Lung (tissue), 12 donors: ENCODE results near the gene ABCB8. TPM values are rescaled to one million over a fixed set of nuclear protein-coding genes. Genes with fewer than 3 reads are reported as not detected.
A peak's percentile ranks its signal among the peaks of the same experiment; 100 is the strongest.

Experiments
- ATAC-seq: fragments of 200-7000 bp; cut with Tn5 transposase; one replicate; pipeline ENCODE4 v1.9.1; 2020; ENCODE audit warnings: moderate number of reproducible peaks; ENCODE audit not compliant: insufficient read depth, low FRiP score
- DNase-seq, 3 donors: peaks; one replicate each; pipeline ENCODE4 v3.0.0-alpha.2; 2013 to 2017
- H3K27ac ChIP-seq, 2 donors: one replicate each; pipeline ENCODE4 v1.5.1; 2013; ENCODE audit warnings: mild to moderate bottlenecking in 2 of 2, moderate library complexity in 2 of 2, control low read depth in 1 of 2, inconsistent platforms in 1 of 2, low read depth in 1 of 2, low read length in 1 of 2
- H3K27me3 ChIP-seq, 3 donors: one replicate each; pipeline ENCODE4 v1.5.1; 2013; ENCODE audit warnings: low read length in 2 of 3; ENCODE audit not compliant: control insufficient read depth in 3 of 3, insufficient read depth in 3 of 3
- H3K36me3 ChIP-seq, 4 donors: one replicate each; pipeline ENCODE4 v1.5.1; 2013; ENCODE audit warnings: low read length in 4 of 4, mild to moderate bottlenecking in 1 of 4, moderate library complexity in 1 of 4; ENCODE audit not compliant: control insufficient read depth in 4 of 4, insufficient read depth in 4 of 4
- H3K4me1 ChIP-seq, 5 donors: one replicate each; pipeline ENCODE4 v1.5.1; 2013; ENCODE audit warnings: low read length in 5 of 5, mild to moderate bottlenecking in 2 of 5, moderate library complexity in 1 of 5; ENCODE audit not compliant: control insufficient read depth in 5 of 5, insufficient read depth in 5 of 5
- H3K4me3 ChIP-seq: one replicate; pipeline ENCODE4 v1.5.1; 2013; ENCODE audit warnings: mild to moderate bottlenecking, control low read depth, moderate library complexity
- H3K9ac ChIP-seq, 2 donors: one replicate each; pipeline ENCODE4 v1.5.1; 2013; ENCODE audit warnings: low read length in 2 of 2, control low read depth in 1 of 2; ENCODE audit not compliant: insufficient read depth in 1 of 2
- H3K9me3 ChIP-seq, 4 donors: one replicate each; pipeline ENCODE4 v1.5.1; 2013; ENCODE audit warnings: low read length in 3 of 4, mild to moderate bottlenecking in 1 of 4, moderate library complexity in 1 of 4; ENCODE audit not compliant: control insufficient read depth in 4 of 4, insufficient read depth in 3 of 4
- WGBS, 2 donors: extraction: QIAGEN DNeasy Blood & Tissue Kit; methylation state at CpG; one replicate each; pipeline ENCODE4 v1.1.7; 2013; 5-methylcytosine and 5-hydroxymethylcytosine counted together
- polyA plus RNA-seq, 2 donors: library from polyadenylated mRNA; stranded (reverse); fragments of 200-250 nt; gene quantifications; one replicate each; pipeline ENCODE4 v1.2.1, GENCODE V29; 2013
- total RNA-seq, 2 donors: library from RNA; depleted of rRNA in 1 of 2; stranded (reverse); fragments of >200 nt in 1 of 2; gene quantifications; one replicate each; pipeline ENCODE4 v1.2.1, GENCODE V29; 2014 to 2021
- TF ChIP-seq, protein P1 (sequence below): IDR thresholded peaks from 2 replicates; pipeline ENCODE4 v1.5.1; 2012; ENCODE audit warnings: mild to moderate bottlenecking; ENCODE audit errors: control extremely low read depth, extremely low read depth
- donor health status: control.
- donor health status: control.
- donor health status: Bipolar disorder and iron deficiency.
- donor health status: healthy.
- donor health status: DM: yes; HTN: yes; CAD: no.

ABCB8 gene
- total and polyA plus RNA-seq, 4 donors, result 21.8 to 61.5 (median 28.8) TPM

DNA sequence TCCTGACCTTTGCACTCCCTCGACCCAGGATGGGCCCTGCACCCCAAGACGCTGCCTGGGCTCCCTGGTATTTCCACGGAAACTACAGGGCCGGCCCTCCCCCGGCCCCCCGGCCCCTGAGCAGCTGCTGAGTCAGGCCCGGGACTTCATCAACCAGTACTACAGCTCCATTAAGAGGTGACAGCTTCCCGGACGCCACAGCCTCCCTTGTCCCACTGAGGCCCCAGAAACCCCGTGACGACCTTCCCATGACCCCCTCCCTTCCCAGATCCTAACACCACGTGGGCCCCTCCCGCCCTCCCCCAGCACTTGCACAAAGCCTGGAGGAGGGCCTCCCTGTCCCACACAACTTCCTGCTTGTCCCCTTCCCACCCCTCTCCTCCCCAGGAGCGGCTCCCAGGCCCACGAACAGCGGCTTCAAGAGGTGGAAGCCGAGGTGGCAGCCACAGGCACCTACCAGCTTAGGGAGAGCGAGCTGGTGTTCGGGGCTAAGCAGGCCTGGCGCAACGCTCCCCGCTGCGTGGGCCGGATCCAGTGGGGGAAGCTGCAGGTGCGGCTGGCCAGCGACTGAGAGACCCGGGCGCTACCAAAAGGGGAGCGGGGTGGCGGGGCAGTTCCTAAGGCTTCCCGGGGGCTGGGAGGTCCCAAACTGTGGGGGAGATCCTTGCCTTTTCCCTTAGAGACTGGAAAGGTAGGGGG lies 31.7 kb upstream of the ABCB8 start:
- Histone ChIP-seq H3K36me3 (peaks cover 0 to 3% (median 0%) of the 10 kb centered on the region in 4 donors), H3K27ac (no peak overlapping the region), H3K9ac (no peak overlapping the region), H3K9me3 (peaks cover 0 to under 1% (median 0%) of the 10 kb centered on the region in 4 donors), H3K4me1 (peaks cover 0 to 33% (median 10%) of the 10 kb centered on the region in 5 donors), H3K4me3 (no peak overlapping the region), H3K27me3 (no peaks in the 10 kb centered on the region)
- ATAC-seq (no peak), DNase-seq (peak; percentile 65 to 81 (median 76))
- WGBS, 2 donors, result 20 to 35% methylated on average over 31 of the region's 31 CpGs
- TF ChIP-seq, protein P1, sequence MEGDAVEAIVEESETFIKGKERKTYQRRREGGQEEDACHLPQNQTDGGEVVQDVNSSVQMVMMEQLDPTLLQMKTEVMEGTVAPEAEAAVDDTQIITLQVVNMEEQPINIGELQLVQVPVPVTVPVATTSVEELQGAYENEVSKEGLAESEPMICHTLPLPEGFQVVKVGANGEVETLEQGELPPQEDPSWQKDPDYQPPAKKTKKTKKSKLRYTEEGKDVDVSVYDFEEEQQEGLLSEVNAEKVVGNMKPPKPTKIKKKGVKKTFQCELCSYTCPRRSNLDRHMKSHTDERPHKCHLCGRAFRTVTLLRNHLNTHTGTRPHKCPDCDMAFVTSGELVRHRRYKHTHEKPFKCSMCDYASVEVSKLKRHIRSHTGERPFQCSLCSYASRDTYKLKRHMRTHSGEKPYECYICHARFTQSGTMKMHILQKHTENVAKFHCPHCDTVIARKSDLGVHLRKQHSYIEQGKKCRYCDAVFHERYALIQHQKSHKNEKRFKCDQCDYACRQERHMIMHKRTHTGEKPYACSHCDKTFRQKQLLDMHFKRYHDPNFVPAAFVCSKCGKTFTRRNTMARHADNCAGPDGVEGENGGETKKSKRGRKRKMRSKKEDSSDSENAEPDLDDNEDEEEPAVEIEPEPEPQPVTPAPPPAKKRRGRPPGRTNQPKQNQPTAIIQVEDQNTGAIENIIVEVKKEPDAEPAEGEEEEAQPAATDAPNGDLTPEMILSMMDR, result no peak

DNA sequence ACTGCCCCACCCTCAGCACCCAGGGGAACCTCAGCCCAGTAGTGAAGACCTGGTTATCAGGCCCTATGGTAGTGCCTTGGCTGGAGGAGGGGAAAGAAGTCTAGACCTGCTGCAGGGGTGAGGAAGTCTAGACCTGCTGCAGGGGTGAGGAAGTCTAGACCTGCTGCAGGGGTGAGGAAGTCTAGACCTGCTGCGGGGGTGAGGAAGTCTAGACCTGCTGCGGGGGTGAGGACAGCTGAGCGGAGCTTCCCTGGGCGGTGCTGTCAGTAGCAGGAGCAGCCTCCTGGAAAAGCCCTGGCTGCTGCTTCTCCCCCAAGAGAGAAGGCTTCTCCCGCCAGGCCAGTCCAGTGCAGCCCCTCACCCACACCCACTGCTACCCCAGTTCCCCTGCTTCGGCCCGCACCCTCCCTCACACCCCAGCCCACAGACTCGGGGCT lies 31.2 kb upstream of the ABCB8 start:
- ATAC-seq, result no peak
- Histone ChIP-seq H3K9ac (no peak overlapping the region), H3K4me3 (no peak overlapping the region), H3K27ac (no peak overlapping the region), H3K9me3 (no peaks in the 10 kb centered on the region), H3K27me3 (no peaks in the 10 kb centered on the region), H3K36me3 (peaks cover 0 to 6% (median 0%) of the 10 kb centered on the region in 4 donors), H3K4me1 (peaks cover 0 to 33% (median 10%) of the 10 kb centered on the region in 5 donors)
- TF ChIP-seq, protein P1, result no peak
- WGBS, 2 donors, result 76 to 79% methylated on average over 5 to 8 of the region's 8 CpGs
- DNase-seq, result no peak

DNA sequence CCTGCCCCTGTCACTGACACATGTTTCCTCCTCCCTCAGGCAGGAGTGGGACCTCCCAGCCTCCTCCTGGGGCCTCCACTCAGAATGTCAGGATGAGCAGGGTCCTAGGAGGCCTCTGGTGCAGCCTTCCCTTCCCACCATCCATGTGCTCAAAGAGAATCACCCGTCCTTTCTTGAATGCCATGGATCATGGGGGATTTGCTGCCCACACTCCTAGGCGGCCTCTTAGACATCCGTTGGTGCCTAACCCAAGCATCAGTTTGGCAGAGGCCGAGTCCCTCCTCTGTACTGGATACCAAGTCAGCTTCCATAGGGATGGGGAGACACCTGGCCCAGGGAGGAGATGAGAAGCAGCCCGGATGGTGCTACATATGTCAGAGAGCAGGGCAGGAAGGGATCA lies 30.4 kb upstream of the ABCB8 start:
- Histone ChIP-seq H3K4me3 (no peak overlapping the region), H3K36me3 (peaks cover 0 to 6% (median 0%) of the 10 kb centered on the region in 4 donors), H3K4me1 (peaks cover 0 to 33% (median 9%) of the 10 kb centered on the region in 5 donors), H3K9me3 (no peaks in the 10 kb centered on the region), H3K27ac (no peak overlapping the region), H3K27me3 (no peaks in the 10 kb centered on the region), H3K9ac (no peak overlapping the region)
- ATAC-seq, result no peak
- no peak for DNase-seq
- TF ChIP-seq, protein P1, result no peak
- 90 to 93% methylated on average over 5 of the region's 5 CpGs for WGBS, 2 donors
